ENCODE results near the gene CCT5. TPM values are rescaled to one million over a fixed set of nuclear protein-coding genes. Genes with fewer than 3 reads are reported as not detected.

Gene CCT5
- polyA plus RNA-seq, 1 donor (not counting 4 experiments of a cell fraction or from before 2014, with no cell fraction given): 558 TPM

- peak overlapping the region; percentile 98 for H3K4me2 ChIP-seq (ENCODE audit: control insufficient read depth, extremely low read depth, insufficient read depth, low read depth, low read length)
- H4K20me1 ChIP-seq (ENCODE audit: control insufficient read depth, extremely low read depth, insufficient read depth, low read length): no peaks in the 10 kb centered on the region
- no peaks in the 10 kb centered on the region for H3K9me3 ChIP-seq (ENCODE audit: control insufficient read depth, low read depth, low read length)
- H3K27me3 ChIP-seq (ENCODE audit: control insufficient read depth, extremely low read depth, insufficient read depth, low read length): no peaks in the 10 kb centered on the region
- FAIRE-seq: no peak
- H3K9ac ChIP-seq (ENCODE audit: control insufficient read depth, extremely low read depth, insufficient read depth, low read length): peak overlapping the region; percentile 94
- H3K4me1 ChIP-seq (ENCODE audit: control insufficient read depth, extremely low read depth, insufficient read depth, low read length): peaks cover 35% of the 10 kb centered on the region
- peak overlapping the region; percentile 72 to 85 (median 85) for H3K4me3 ChIP-seq (ENCODE audit: control insufficient read depth in 2 of 3, extremely low read depth in 1 of 3, insufficient read depth in 2 of 3, low read depth in 1 of 3, low read length in 3 of 3)
- H3K9me1 ChIP-seq (ENCODE audit: control insufficient read depth, extremely low read depth, insufficient read depth, low read length): peaks cover 2% of the 10 kb centered on the region
- dilution Hi-C loops (cut with MboI; ENCODE audit: extremely low pct_ligation_motif_present, low sequenced_read_pairs): no loop called here
- no peak overlapping the region for H2AFZ ChIP-seq (ENCODE audit: control insufficient read depth, low read length)
- peak overlapping the region; percentile 98 for H3K27ac ChIP-seq (ENCODE audit: control insufficient read depth, insufficient read depth, low read length)
- peaks cover 54% of the 10 kb centered on the region for H3K79me2 ChIP-seq (ENCODE audit: control insufficient read depth, insufficient read depth, low read length)
- no peak for DNase-seq (ENCODE audit: low read depth, low spot score)
- H3K36me3 ChIP-seq (ENCODE audit: control insufficient read depth in 2 of 2, extremely low read depth in 1 of 2, insufficient read depth in 2 of 2, low read length in 2 of 2): peaks cover 6 to 10% of the 10 kb centered on the region in 2 experiments
- TF ChIP-seq, protein P1, sequence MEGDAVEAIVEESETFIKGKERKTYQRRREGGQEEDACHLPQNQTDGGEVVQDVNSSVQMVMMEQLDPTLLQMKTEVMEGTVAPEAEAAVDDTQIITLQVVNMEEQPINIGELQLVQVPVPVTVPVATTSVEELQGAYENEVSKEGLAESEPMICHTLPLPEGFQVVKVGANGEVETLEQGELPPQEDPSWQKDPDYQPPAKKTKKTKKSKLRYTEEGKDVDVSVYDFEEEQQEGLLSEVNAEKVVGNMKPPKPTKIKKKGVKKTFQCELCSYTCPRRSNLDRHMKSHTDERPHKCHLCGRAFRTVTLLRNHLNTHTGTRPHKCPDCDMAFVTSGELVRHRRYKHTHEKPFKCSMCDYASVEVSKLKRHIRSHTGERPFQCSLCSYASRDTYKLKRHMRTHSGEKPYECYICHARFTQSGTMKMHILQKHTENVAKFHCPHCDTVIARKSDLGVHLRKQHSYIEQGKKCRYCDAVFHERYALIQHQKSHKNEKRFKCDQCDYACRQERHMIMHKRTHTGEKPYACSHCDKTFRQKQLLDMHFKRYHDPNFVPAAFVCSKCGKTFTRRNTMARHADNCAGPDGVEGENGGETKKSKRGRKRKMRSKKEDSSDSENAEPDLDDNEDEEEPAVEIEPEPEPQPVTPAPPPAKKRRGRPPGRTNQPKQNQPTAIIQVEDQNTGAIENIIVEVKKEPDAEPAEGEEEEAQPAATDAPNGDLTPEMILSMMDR (optimal IDR thresholded peaks at IDR 0.05 in 1 of 3, IDR thresholded peaks at IDR 0.05 in 1 of 3, conservative IDR thresholded peaks at IDR 0.05 in 1 of 3; ENCODE audit: extremely low read depth in 1 of 3, insufficient read depth in 2 of 3, low read length in 3 of 3): no peak
- no peak for TF ChIP-seq EZH2 (IDR thresholded peaks at IDR 0.05; ENCODE audit: low read length)
These were observed 1.5 kb upstream of the CCT5 start for GRCh38 chr5:10248378-10249260.

- Histone ChIP-seq H2AFZ (ENCODE audit: control insufficient read depth, low read length) (no peak overlapping the region), H3K9me1 (ENCODE audit: control insufficient read depth, extremely low read depth, insufficient read depth, low read length) (peaks cover 2% of the 10 kb centered on the region), H4K20me1 (ENCODE audit: control insufficient read depth, extremely low read depth, insufficient read depth, low read length) (no peaks in the 10 kb centered on the region), H3K4me2 (ENCODE audit: control insufficient read depth, extremely low read depth, insufficient read depth, low read depth, low read length) (peak overlapping the region; percentile 92), H3K36me3 (ENCODE audit: control insufficient read depth in 2 of 2, extremely low read depth in 1 of 2, insufficient read depth in 2 of 2, low read length in 2 of 2) (peaks cover 14 to 22% of the 10 kb centered on the region in 2 experiments), H3K79me2 (ENCODE audit: control insufficient read depth, insufficient read depth, low read length) (peaks cover 77% of the 10 kb centered on the region), H3K4me3 (ENCODE audit: control insufficient read depth in 2 of 3, extremely low read depth in 1 of 3, insufficient read depth in 2 of 3, low read depth in 1 of 3, low read length in 3 of 3) (peak overlapping the region; percentile 72 to 85 (median 85)), H3K9me3 (ENCODE audit: control insufficient read depth, low read depth, low read length) (no peaks in the 10 kb centered on the region), H3K9ac (ENCODE audit: control insufficient read depth, extremely low read depth, insufficient read depth, low read length) (peak overlapping the region; percentile 94), H3K4me1 (ENCODE audit: control insufficient read depth, extremely low read depth, insufficient read depth, low read length) (peaks cover 27% of the 10 kb centered on the region), H3K27me3 (ENCODE audit: control insufficient read depth, extremely low read depth, insufficient read depth, low read length) (no peaks in the 10 kb centered on the region), H3K27ac (ENCODE audit: control insufficient read depth, insufficient read depth, low read length) (peak overlapping the region; percentile 98)
- no peak for TF ChIP-seq EZH2 (IDR thresholded peaks at IDR 0.05; ENCODE audit: low read length)
- TF ChIP-seq, protein P1 (optimal IDR thresholded peaks at IDR 0.05 in 1 of 3, IDR thresholded peaks at IDR 0.05 in 1 of 3, conservative IDR thresholded peaks at IDR 0.05 in 1 of 3; ENCODE audit: extremely low read depth in 1 of 3, insufficient read depth in 2 of 3, low read length in 3 of 3): no peak
- no peak for FAIRE-seq
- no peak for DNase-seq (ENCODE audit: low read depth, low spot score)
- dilution Hi-C loops (cut with MboI; ENCODE audit: extremely low pct_ligation_motif_present, low sequenced_read_pairs): no loop called here
These were observed 761 bp downstream of the CCT5 start for GRCh38 chr5:10250806-10251276.

Data from keratinocyte (primary cell).